Stimulated activated naive CD4-positive, alpha-beta T cell treated with Interleukin-2 at 50 U/mL for 16 hours (primary cell): ENCODE measurements around the gene WDHD1.
"Not testable (repeated sequence)": the region's sequence is repeated elsewhere in the genome, so short reads cannot be mapped to it uniquely, and the experiment has no call there.

Experiments
- DNase-seq: peaks from one replicate; lab custom pipeline; 2025; lab: John Stamatoyannopoulos, UW

Gene WDHD1

GRCh38 chr14:54953609-54954008 is 73.3 kb downstream of the WDHD1 start:
- not testable (repeated sequence) for DNase-seq

DNA sequence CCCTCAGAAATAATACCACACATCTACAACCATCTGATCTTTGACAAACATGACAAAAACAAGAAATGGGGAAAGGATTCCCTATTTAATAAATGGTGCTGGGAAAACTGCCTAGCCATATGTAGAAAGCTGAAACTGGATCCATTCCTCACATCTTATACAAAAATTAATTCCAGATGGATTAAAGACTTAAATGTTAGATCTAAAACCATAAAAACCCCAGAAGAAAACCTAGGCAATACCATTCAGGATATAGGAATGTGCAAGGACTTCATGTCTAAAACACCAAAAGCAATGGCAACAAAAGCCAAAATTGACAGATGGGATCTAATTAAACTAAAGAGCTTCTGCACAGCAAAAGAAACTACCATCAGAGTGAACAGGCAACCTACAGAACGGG is 74.1 kb downstream of the WDHD1 start:
- DNase-seq = not testable (repeated sequence)

GRCh38 chr14:54947230-54947629 is 79.7 kb downstream of the WDHD1 start:
- no peak for DNase-seq

- no peak for DNase-seq
These were observed 80.4 kb downstream of the WDHD1 start for GRCh38 chr14:54946500-54946899.

DNA sequence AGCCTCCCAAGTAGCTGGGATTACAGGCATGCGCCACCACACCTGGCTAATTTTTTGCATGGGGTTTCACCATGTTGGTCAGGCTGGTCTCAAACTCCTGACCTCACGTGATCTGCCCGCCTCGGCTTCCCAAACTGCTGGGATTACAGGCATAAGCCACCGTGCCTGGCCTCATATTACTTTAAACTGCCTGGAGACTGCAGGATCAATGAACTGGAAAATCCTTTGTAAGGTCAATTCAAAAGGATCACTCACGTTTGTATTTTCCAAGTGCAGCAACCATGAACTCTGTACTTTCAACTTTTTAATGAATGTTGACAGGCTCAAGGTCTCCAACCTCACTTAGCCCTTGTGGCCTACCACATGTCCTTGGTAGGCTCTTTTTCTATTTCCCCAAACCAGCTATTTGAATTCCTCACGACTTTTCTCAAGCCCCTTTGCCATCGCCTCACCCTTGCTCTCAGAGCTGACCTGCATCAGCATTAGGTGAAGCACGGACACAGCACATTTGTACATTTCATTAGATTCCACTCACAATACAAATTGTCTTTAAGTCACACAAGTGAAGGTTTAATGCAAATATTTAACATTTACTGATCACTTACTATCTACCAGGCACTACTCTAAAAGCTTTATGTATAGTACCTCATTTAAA is 82.0 kb downstream of the WDHD1 start:
- DNase-seq = no peak

- no peak for DNase-seq
These were observed 84.0 kb downstream of the WDHD1 start for GRCh38 chr14:54942913-54943312.

GRCh38 chr14:54936816-54937215 is 90.1 kb downstream of the WDHD1 start:
- no peak for DNase-seq

DNA sequence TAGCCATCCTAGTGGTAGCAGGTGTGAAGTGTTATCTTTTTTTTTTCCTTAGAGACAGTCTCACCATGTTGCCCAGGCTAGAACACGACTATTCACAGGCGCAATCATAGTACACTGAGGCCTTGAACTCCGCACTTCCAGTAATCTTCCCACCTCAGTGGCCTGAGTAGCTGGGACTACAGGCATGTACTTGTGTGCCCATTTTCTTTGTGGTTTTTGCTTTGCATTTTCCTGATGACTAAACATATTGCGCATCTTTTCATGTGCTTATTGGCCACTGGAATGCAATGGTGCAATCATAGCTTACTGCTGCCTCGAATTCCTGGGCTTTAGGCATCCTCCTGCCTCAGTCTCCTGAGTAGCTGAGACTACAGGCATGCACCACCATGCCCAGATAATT is 90.9 kb downstream of the WDHD1 start:
- DNase-seq = no peak

GRCh38 chr14:54935100-54935499 is 91.8 kb downstream of the WDHD1 start:
- DNase-seq = no peak

DNA sequence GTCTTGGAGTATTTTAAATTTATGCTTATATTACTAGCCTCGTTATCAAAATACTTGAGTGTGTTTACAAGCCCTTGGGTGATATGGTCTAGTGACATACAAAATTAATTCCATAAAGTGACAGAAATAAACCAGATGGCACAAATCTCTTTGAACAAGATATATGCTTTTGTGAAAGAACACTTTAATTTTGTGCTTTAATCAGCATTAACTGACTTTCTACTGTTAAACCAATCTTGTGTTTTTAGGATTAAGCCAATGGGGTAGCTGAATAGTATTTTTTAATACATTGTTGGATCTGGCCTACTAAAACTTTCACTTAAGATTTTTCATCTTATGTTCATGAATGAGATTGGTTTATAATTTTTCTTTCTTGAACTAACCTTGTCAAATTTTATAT is 93.9 kb downstream of the WDHD1 start:
- DNase-seq = no peak

- DNase-seq = no peak
These were observed 95.1 kb downstream of the WDHD1 start for GRCh38 chr14:54931598-54932340.

DNA sequence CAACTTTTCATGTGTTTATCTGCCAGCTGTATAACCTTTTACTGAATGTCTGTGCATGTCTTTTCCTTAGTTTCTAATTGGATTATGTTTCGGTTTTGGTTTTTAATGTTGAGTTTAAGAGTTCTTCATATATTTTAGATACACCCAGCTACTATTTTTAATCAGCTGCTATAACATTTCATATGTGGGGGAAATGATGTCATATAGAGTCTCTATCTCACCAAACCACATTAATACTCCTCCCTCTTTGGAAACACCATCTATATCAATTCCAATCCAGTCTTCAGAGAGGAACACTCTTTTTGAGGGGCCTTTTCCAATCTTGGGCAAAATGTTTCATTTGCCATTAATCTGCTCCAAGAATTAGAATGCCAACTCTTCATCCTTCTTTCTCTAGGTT is 95.8 kb downstream of the WDHD1 start:
- DNase-seq = no peak

GRCh38 chr14:54929556-54929955 is 97.3 kb downstream of the WDHD1 start:
- DNase-seq = no peak

DNA sequence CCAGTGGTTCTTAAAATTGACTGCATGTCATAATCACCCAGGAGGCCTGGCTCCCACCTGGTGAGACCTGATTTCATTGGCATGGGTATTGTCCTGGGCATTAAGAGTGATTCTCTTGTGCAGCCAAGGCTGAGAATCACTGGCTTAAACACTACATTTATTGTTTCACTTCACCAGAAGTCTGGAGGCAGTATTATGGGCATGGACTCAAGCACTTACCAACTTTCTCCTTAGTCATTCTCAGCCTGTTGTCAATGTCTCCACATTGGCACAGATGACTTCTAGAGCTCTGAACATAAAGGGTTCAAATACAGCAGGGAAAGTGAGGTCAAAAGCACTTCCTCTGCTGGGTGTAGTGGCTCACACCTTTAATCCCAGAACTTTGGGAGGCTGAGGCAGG is 98.7 kb downstream of the WDHD1 start:
- no peak for DNase-seq

GRCh38 chr14:54927551-54927950 is 99.3 kb downstream of the WDHD1 start:
- DNase-seq = no peak

GRCh38 chr14:54926570-54926969 is 100.3 kb downstream of the WDHD1 start:
- DNase-seq = not testable (repeated sequence)

DNA sequence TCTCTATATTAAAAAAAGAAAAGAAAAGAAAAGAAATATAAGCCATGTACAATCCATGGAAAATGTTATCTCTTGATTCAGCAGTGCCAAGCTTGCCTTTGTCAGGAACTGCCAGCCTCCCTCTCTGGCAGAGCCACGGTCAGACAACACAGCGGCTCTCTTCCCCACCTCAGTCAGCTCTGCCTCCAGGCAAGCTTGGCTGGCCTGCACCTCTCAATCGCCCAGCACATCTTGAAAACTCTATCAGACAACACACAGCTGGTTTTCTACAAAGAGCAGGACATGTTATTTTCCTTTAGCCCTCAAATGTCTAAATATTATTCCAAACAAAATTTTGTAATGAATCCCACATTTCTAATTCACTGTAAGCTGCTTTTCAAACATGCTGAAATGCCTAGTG is 104.3 kb downstream of the WDHD1 start:
- DNase-seq = no peak

DNA sequence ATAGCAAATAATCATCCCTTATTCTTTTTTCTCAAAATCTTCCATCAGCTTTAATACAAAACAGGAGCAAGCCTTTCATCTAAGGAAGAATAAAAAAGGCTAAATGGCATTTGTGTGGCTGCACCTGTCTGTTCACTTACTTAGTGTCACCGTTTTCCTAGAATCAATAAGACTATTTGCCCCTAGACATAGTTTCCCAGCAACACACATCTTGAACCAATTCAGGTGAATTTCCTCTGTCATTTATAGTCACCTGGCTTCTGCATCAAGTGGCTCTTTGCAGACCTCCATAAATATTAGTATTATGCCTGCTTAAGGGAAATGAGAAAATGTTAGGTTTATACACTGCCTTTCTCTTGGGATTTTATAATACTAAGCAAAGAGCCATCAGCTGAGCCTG is 106.8 kb downstream of the WDHD1 start:
- DNase-seq = no peak

- DNase-seq = no peak
These were observed 107.6 kb downstream of the WDHD1 start for GRCh38 chr14:54919330-54919729.

DNA sequence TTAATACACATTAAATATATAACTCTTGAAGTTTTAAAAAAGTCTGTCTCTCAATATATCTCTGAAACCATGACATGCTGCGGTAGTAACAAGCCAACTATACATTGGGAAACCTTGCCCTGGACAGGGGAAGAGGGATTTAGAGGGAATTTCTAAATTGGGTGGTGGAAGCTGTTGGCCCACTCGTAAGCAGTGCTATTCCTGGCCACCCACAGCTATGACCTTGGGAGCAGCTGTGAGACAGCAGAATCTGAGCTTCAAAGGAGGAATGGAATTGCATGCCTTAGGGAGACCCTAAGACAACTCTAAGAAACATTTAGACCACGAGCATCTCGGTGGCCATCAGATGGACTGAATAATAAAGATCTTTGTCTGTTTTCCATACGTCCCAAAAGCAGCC is 108.5 kb downstream of the WDHD1 start:
- no peak for DNase-seq

DNA sequence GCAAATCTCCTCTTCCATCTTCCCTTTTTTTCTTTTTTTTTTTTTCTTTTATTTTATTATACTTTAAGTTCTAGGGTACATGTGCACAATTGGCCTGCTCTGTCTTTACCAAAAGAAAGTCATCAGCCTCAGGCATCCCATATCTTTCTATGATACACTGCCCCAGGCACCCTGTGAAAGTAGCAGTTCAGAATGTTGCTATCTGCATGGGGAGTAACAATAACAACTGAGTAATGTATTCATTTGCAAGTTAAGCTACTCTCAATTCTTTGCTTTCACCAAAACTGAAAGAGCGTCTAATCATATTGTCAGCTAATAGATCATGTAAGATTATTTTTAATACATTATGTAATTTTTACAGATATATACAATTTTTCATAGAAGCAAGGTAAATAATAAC is 110.8 kb downstream of the WDHD1 start:
- DNase-seq = no peak

- no peak for DNase-seq
These were observed 116.9 kb downstream of the WDHD1 start for GRCh38 chr14:54909817-54910558.

DNA sequence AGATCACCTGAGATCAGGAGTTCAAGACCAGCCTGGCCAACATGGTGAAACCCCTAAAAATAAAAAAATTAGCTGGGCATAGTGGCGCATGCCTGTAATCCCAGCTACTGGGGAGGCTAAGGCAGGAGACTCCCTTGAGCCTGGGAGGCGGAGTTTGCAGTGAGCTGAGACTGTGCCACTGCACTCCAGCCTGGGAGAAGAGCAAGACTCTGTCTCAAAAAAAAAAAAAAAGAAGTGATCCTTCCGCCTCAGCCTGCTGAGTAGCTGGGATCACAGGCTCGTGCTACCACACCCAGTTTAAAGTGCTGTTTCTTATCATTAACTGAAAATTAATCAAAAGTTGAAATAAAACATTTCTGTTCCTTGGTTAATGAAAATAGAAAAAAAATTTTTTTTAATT is 117.9 kb downstream of the WDHD1 start:
- not testable (repeated sequence) for DNase-seq
